Neural progenitor cell (in vitro differentiated cells): ENCODE data around the gene KRTAP2-1. TPM values are rescaled to one million over a fixed set of nuclear protein-coding genes. Genes with fewer than 3 reads are reported as not detected.
"Not testable (repeated sequence)": the region's sequence is repeated elsewhere in the genome, so short reads cannot be mapped to it uniquely, and the experiment has no call there.

ENCODE experiments used
- DNase-seq: peaks from one replicate; pipeline ENCODE4 v3.0.0-alpha.2; 2016; ENCODE audit warnings: low spot score
- H2AFZ ChIP-seq: fragments of 200-600 bp; sonication (generic); replicated peaks from 2 replicates; pipeline ENCODE4 v1.6.1; 2016; ENCODE audit warnings: antibody characterized with exemption
- H3F3A ChIP-seq: fragments of 200-600 bp; sonication (generic); 2 replicates; pipeline ENCODE4 v1.6.1; 2016; ENCODE audit warnings: antibody characterized with exemption, low read depth
- H3K27ac ChIP-seq: fragments of 200-600 bp; sonication (generic); 2 replicates; pipeline ENCODE4 v1.5.1; 2016; ENCODE audit warnings: mild to moderate bottlenecking
- H3K27me3 ChIP-seq: fragments of 200-600 bp; sonication (generic); 2 replicates; pipeline ENCODE4 v1.6.1; 2016; ENCODE audit warnings: mild to moderate bottlenecking, moderate library complexity
- H3K36me3 ChIP-seq: fragments of 200-600 bp; sonication (generic); 2 replicates; pipeline ENCODE4 v1.5.1; 2016
- H3K4me1 ChIP-seq: fragments of 200-600 bp; sonication (generic); 2 replicates; pipeline ENCODE4 v1.6.1; 2016; ENCODE audit warnings: mixed run types
- H3K4me2 ChIP-seq: fragments of 200-600 bp; sonication (generic); 2 replicates; pipeline ENCODE4 v1.6.1; 2016
- H3K4me3 ChIP-seq: fragments of 200-600 bp; sonication (generic); 2 replicates; pipeline ENCODE4 v1.5.1; 2016
- H3K79me2 ChIP-seq: fragments of 200-600 bp; sonication (generic); 2 replicates; pipeline ENCODE4 v1.6.1; 2016; ENCODE audit warnings: low read depth
- H3K9ac ChIP-seq: fragments of 200-600 bp; sonication (generic); 2 replicates; pipeline ENCODE4 v1.6.1; 2016
- H3K9me3 ChIP-seq: fragments of 200-600 bp; sonication (generic); 2 replicates; pipeline ENCODE4 v1.5.1; 2016; ENCODE audit warnings: low read depth
- H4K20me1 ChIP-seq: fragments of 200-600 bp; sonication (generic); 2 replicates; pipeline ENCODE4 v1.6.1; 2016; ENCODE audit warnings: low read depth
- H3K27ac Mint-ChIP-seq: 3 replicates; pipeline ENCODE4 v1.8.0; 2021; ENCODE audit warnings: mixed read lengths
- H3K27me3 Mint-ChIP-seq: 2 replicates; pipeline ENCODE4 v1.8.0; 2022; ENCODE audit warnings: low read depth, mild to moderate bottlenecking, inconsistent platforms, moderate library complexity, mixed read lengths; ENCODE audit not compliant: insufficient read depth
- H3K36me3 Mint-ChIP-seq: 3 replicates; pipeline ENCODE4 v1.8.0; 2021; ENCODE audit warnings: mixed read lengths
- H3K4me1 Mint-ChIP-seq: 3 replicates; pipeline ENCODE4 v1.8.0; 2021; ENCODE audit warnings: mixed read lengths
- H3K4me3 Mint-ChIP-seq: 3 replicates; pipeline ENCODE4 v1.8.0; 2021; ENCODE audit warnings: mild to moderate bottlenecking, moderate library complexity, mixed read lengths
- H3K9me3 Mint-ChIP-seq: 3 replicates; pipeline ENCODE4 v1.8.0; 2020; ENCODE audit warnings: mixed read lengths
- EZH2 ChIP-seq: fragments of 200-600 bp; sonication (generic); IDR thresholded peaks from 2 replicates; pipeline ENCODE4 v1.6.1; 2017; ENCODE audit warnings: antibody characterized with exemption, mild to moderate bottlenecking, moderate library complexity
- EZH2phosphoT487 ChIP-seq: fragments of 200-600 bp; sonication (generic); IDR thresholded peaks from 2 replicates; pipeline ENCODE4 v1.6.1; 2017; ENCODE audit warnings: antibody characterized with exemption
- total RNA-seq: library from RNA; depleted of rRNA; stranded (reverse); fragments of >200 nt; gene quantifications from 2 replicates; pipeline ENCODE4 v1.2.3, GENCODE V29; 2015; ENCODE audit warnings: low replicate concordance
- TF ChIP-seq, protein P1 (sequence below): fragments of 200-600 bp; sonication (generic); IDR thresholded peaks from 2 replicates; pipeline ENCODE4 v1.5.1; 2017; ENCODE audit warnings: antibody characterized with exemption, mild to moderate bottlenecking

The KRTAP2-1 gene
- total RNA-seq, 1 donor from 2014 or later, result not detected

- H4K20me1 ChIP-seq, result no peaks in the 10 kb centered on the region
- no peaks in the 10 kb centered on the region for H3F3A ChIP-seq
- H3K36me3 ChIP-seq, result no peaks in the 10 kb centered on the region
- H3K27ac ChIP-seq, result no peak overlapping the region
- no peak overlapping the region for H3K4me2 ChIP-seq
- H3K4me1 Mint-ChIP-seq, result peaks cover 10% of the 10 kb centered on the region
- H3K4me3 Mint-ChIP-seq, result no peak overlapping the region
- TF ChIP-seq EZH2, result no peak
- TF ChIP-seq, protein P1, sequence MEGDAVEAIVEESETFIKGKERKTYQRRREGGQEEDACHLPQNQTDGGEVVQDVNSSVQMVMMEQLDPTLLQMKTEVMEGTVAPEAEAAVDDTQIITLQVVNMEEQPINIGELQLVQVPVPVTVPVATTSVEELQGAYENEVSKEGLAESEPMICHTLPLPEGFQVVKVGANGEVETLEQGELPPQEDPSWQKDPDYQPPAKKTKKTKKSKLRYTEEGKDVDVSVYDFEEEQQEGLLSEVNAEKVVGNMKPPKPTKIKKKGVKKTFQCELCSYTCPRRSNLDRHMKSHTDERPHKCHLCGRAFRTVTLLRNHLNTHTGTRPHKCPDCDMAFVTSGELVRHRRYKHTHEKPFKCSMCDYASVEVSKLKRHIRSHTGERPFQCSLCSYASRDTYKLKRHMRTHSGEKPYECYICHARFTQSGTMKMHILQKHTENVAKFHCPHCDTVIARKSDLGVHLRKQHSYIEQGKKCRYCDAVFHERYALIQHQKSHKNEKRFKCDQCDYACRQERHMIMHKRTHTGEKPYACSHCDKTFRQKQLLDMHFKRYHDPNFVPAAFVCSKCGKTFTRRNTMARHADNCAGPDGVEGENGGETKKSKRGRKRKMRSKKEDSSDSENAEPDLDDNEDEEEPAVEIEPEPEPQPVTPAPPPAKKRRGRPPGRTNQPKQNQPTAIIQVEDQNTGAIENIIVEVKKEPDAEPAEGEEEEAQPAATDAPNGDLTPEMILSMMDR, result no peak
- TF ChIP-seq EZH2phosphoT487, result no peak
- H3K36me3 Mint-ChIP-seq, result no peaks in the 10 kb centered on the region
- H3K27me3 Mint-ChIP-seq, result peaks cover 3% of the 10 kb centered on the region
- no peak overlapping the region for H3K4me3 ChIP-seq
- no peaks in the 10 kb centered on the region for H3K9me3 ChIP-seq
- H3K9ac ChIP-seq, result no peak overlapping the region
- no peak for DNase-seq
- H2AFZ ChIP-seq, result no peak overlapping the region
- no peaks in the 10 kb centered on the region for H3K27me3 ChIP-seq
- H3K27ac Mint-ChIP-seq, result no peak overlapping the region
- H3K4me1 ChIP-seq, result no peaks in the 10 kb centered on the region
- H3K79me2 ChIP-seq, result no peaks in the 10 kb centered on the region
- no peaks in the 10 kb centered on the region for H3K9me3 Mint-ChIP-seq
These were observed 16.3 kb upstream of the KRTAP2-1 start for GRCh38 chr17:41063449-41063848.

DNA sequence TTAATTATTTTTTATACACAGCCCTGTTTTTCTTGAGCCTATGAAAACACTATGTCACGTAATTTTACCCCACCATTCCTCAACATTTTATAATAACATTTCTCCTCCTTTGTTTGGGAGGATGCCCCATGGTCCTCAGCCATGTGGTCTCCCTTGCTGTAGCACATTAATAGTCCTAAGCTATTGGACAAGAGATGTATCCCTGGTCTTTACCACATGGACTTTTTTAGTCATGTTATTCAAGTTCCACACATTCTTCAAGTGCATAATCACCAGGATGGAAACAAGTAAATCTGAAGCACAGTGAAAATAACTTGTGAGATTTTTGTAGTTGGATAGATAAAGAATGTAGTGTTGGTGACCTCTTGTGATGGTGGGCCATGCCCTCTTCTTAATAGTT, 14.8 kb upstream of the KRTAP2-1 start:
- H3K9me3 Mint-ChIP-seq, result no peaks in the 10 kb centered on the region
- Histone ChIP-seq H2AFZ (no peak overlapping the region), H3K36me3 (no peaks in the 10 kb centered on the region), H3F3A (no peaks in the 10 kb centered on the region), H4K20me1 (no peaks in the 10 kb centered on the region), H3K27me3 (no peaks in the 10 kb centered on the region), H3K4me1 (no peaks in the 10 kb centered on the region), H3K4me2 (no peak overlapping the region), H3K4me3 (no peak overlapping the region), H3K79me2 (no peaks in the 10 kb centered on the region), H3K27ac (no peak overlapping the region), H3K9me3 (no peaks in the 10 kb centered on the region), H3K9ac (no peak overlapping the region)
- TF ChIP-seq EZH2phosphoT487 (no peak), EZH2 (no peak)
- TF ChIP-seq, protein P1, result no peak
- H3K4me3 Mint-ChIP-seq, result no peak overlapping the region
- DNase-seq, result no peak
- no peak overlapping the region for H3K27ac Mint-ChIP-seq
- no peaks in the 10 kb centered on the region for H3K36me3 Mint-ChIP-seq
- H3K4me1 Mint-ChIP-seq, result peaks cover 10% of the 10 kb centered on the region
- peaks cover 3% of the 10 kb centered on the region for H3K27me3 Mint-ChIP-seq

DNA sequence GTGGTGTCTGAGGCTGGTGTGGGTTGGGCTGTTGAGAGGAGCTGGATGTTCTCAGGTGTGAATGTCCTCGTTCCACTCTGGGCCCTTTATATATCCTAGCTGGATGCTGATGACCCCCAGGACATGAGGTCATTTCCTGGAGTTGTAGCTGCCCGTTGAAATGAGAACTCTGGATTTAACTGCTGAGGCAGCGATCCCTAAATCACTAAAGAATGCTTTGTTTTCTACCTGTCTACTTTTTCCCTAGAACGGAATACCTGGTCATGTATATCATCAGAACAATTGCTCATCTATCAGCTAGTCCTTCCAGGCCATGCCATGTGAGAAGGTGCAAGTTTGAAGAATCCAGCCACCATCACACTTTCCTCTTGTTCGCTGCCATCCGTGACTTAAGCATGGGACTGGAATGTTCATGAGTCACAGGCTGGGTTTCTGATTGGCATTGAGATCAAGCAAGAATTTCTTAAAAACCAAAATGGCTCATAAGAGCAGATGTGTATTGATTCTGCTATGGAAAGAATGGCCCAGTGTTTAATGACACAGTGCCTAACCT, 13.0 kb upstream of the KRTAP2-1 start, which contains the start of gene KRTAP2-3:
KRTAP2-3 (minus strand) TSS at position 63 of the 553 bp plus-strand sequence. CDS start 64 bp downstream, outside the sequence.
- Histone ChIP-seq H3K36me3 (no peaks in the 10 kb centered on the region), H3K9ac (no peak within 1 kb of the TSS), H3K27me3 (no peaks in the 10 kb centered on the region), H3K4me3 (no peak within 1 kb of the TSS), H3K79me2 (no peaks in the 10 kb centered on the region), H3F3A (no peaks in the 10 kb centered on the region), H3K27ac (no peak within 1 kb of the TSS), H3K4me2 (no peak within 1 kb of the TSS), H3K4me1 (no peaks in the 10 kb centered on the region), H4K20me1 (no peaks in the 10 kb centered on the region), H2AFZ (no peak within 1 kb of the TSS), H3K9me3 (no peaks in the 10 kb centered on the region)
- H3K9me3 Mint-ChIP-seq, result no peaks in the 10 kb centered on the region
- peaks cover 10% of the 10 kb centered on the region for H3K4me1 Mint-ChIP-seq
- peak within 1 kb of the TSS; percentile 76 for H3K27ac Mint-ChIP-seq
- H3K4me3 Mint-ChIP-seq, result no peak within 1 kb of the TSS
- TF ChIP-seq EZH2 (no peak), EZH2phosphoT487 (no peak)
- TF ChIP-seq, protein P1, result no peak
- no peak for DNase-seq
- H3K27me3 Mint-ChIP-seq, result peaks cover 3% of the 10 kb centered on the region
- no peaks in the 10 kb centered on the region for H3K36me3 Mint-ChIP-seq

- not testable (repeated sequence) for H3K27me3 Mint-ChIP-seq, H3K27me3 ChIP-seq, H3K4me2 ChIP-seq, H3K4me1 Mint-ChIP-seq, H3K79me2 ChIP-seq, H3K4me3 Mint-ChIP-seq, H3K36me3 Mint-ChIP-seq, H3K36me3 ChIP-seq, DNase-seq, H4K20me1 ChIP-seq, H3F3A ChIP-seq, H2AFZ ChIP-seq, H3K9me3 Mint-ChIP-seq, H3K9ac ChIP-seq, H3K9me3 ChIP-seq, H3K4me1 ChIP-seq, H3K4me3 ChIP-seq, H3K27ac ChIP-seq
- H3K27ac Mint-ChIP-seq, result peak overlapping the region; percentile 76
These were observed 12.3 kb upstream of the KRTAP2-1 start for GRCh38 chr17:41059276-41060051.
